HEK293 (cell line): ENCODE data around the gene ACSL4.

ENCODE experiments used
- CTCF ChIA-PET: fragments of 350-600 bp; formaldehyde crosslinking; extraction: SDS; loops from one replicate; lab custom pipeline; 2021; ENCODE audit warnings: antibody characterized with exemption; lab: Yijun Ruan, JAX
- POLR2A ChIA-PET: fragments of 300-600 bp; formaldehyde crosslinking; extraction: SDS; loops from one replicate; lab custom pipeline; 2020; ENCODE audit warnings: antibody characterized with exemption, inconsistent platforms; lab: Yijun Ruan, JAX
- H3K27ac ChIP-seq: fragments of 200-500 bp; sonication (Bioruptor generic); 2 replicates; pipeline ENCODE4 v1.5.1; 2014; ENCODE audit warnings: low read depth, low read length, control low read depth, inconsistent platforms; ENCODE audit errors: extremely low read depth
- H3K36me3 ChIP-seq, 2 experiments: fragments of 200-500 bp in 1 of 2; sonication (Bioruptor generic) in 1 of 2; 1 replicate in 1 of 2; 2 replicates in 1 of 2; pipeline ENCODE4 v1.5.1; 2014 to 2017; ENCODE audit warnings: inconsistent platforms in 2 of 2, low read length in 2 of 2; ENCODE audit not compliant: control insufficient read depth in 2 of 2, insufficient read depth in 1 of 2
- H3K4me1 ChIP-seq: fragments of 200-500 bp; sonication (Bioruptor generic); 2 replicates; pipeline ENCODE4 v1.5.1; 2014; ENCODE audit warnings: mild to moderate bottlenecking, low read length, inconsistent platforms; ENCODE audit not compliant: control insufficient read depth, insufficient read depth
- H3K4me3 ChIP-seq: 2 replicates; pipeline ENCODE4 v1.5.1; 2011; ENCODE audit warnings: low read depth, mild to moderate bottlenecking, control low read depth, low read length, moderate library complexity
- H3K9me3 ChIP-seq: fragments of 200-500 bp; sonication (Bioruptor generic); 2 replicates; pipeline ENCODE4 v1.5.1; 2014; ENCODE audit warnings: low read depth, low read length, inconsistent platforms; ENCODE audit not compliant: control insufficient read depth, insufficient read depth
- GLIS2 ChIP-seq: fragments of 450-650 bp; formaldehyde crosslinking; IDR thresholded peaks from 2 replicates; pipeline ENCODE4 v1.5.1; 2016; ENCODE audit warnings: missing biosample characterization, missing genetic modification characterization
- REPIN1 ChIP-seq: fragments of 450-650 bp; formaldehyde crosslinking; IDR thresholded peaks from 2 replicates; pipeline ENCODE4 v1.5.1; 2017; ENCODE audit warnings: missing biosample characterization, missing genetic modification characterization, low read depth
- YY2 ChIP-seq: fragments of 450-650 bp; formaldehyde crosslinking; IDR thresholded peaks from 2 replicates; pipeline ENCODE4 v1.5.1; 2016; ENCODE audit warnings: missing biosample characterization, missing genetic modification characterization
- ZNF175 ChIP-seq: fragments of 450-650 bp; formaldehyde crosslinking; IDR thresholded peaks from 2 replicates; pipeline ENCODE4 v1.5.1; 2016; ENCODE audit warnings: missing biosample characterization, missing genetic modification characterization
- ZNF211 ChIP-seq: fragments of 450-650 bp; formaldehyde crosslinking; IDR thresholded peaks from 2 replicates; pipeline ENCODE4 v1.5.1; 2016; ENCODE audit warnings: low read depth, missing biosample characterization, missing genetic modification characterization
- ZNF221 ChIP-seq: fragments of 450-650 bp; formaldehyde crosslinking; IDR thresholded peaks from 2 replicates; pipeline ENCODE4 v1.5.1; 2017; ENCODE audit warnings: missing biosample characterization, missing genetic modification characterization, borderline replicate concordance
- ZNF501 ChIP-seq: fragments of 450-650 bp; formaldehyde crosslinking; IDR thresholded peaks from 2 replicates; pipeline ENCODE4 v1.5.1; 2016; ENCODE audit warnings: missing biosample characterization, missing genetic modification characterization
- ZNF544 ChIP-seq: fragments of 450-650 bp; formaldehyde crosslinking; IDR thresholded peaks from 2 replicates; pipeline ENCODE4 v1.5.0; 2017; ENCODE audit warnings: missing biosample characterization, missing genetic modification characterization
- ZNF621 ChIP-seq: fragments of 450-650 bp; formaldehyde crosslinking; IDR thresholded peaks from 2 replicates; pipeline ENCODE4 v1.5.1; 2017; ENCODE audit warnings: missing biosample characterization, missing genetic modification characterization
- ZNF670 ChIP-seq: fragments of 450-650 bp; formaldehyde crosslinking; IDR thresholded peaks from 2 replicates; pipeline ENCODE4 v1.5.1; 2016; ENCODE audit warnings: missing biosample characterization, missing genetic modification characterization, low read depth
- ZNF677 ChIP-seq: fragments of 450-650 bp; IDR thresholded peaks from 2 replicates; pipeline ENCODE4 v1.5.0; 2018; ENCODE audit warnings: missing biosample characterization, mild to moderate bottlenecking, missing genetic modification characterization, moderate library complexity
- TF ChIP-seq, protein P1 (sequence below): fragments of 450-650 bp; formaldehyde crosslinking; IDR thresholded peaks from 2 replicates; pipeline ENCODE4 v1.5.1; 2016; ENCODE audit warnings: missing biosample characterization, missing genetic modification characterization, borderline replicate concordance
- TF ChIP-seq, protein P2 (sequence below): fragments of 450-650 bp; formaldehyde crosslinking; IDR thresholded peaks from 2 replicates; pipeline ENCODE4 v1.5.1; 2016; ENCODE audit warnings: missing biosample characterization, missing genetic modification characterization, borderline replicate concordance
- TF ChIP-seq, protein P3 (sequence below): fragments of 450-650 bp; formaldehyde crosslinking; IDR thresholded peaks from 2 replicates; pipeline ENCODE4 v1.5.1; 2016; ENCODE audit warnings: missing biosample characterization, missing genetic modification characterization

The ACSL4 gene

DNA sequence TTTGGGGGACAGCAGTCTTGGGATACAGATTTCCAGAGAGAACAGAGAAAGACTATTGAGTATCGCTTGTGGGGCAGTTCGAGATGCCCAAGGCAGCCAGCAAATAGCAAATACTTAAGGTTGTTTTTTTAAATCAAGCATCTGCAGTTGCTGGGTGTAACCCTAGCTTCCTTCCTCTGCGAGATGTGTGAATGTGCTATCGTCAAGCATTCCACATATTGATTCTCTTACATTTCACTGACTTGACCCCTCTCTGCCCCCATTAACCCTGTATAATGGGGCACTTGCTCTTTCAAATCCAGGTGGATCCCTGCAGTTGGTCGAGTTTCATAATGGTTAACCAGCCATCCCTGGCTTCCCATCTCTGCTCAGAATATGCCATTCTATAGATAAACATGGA, 131.6 kb downstream of the ACSL4 start (continued):
- TF ChIP-seq, protein P1, sequence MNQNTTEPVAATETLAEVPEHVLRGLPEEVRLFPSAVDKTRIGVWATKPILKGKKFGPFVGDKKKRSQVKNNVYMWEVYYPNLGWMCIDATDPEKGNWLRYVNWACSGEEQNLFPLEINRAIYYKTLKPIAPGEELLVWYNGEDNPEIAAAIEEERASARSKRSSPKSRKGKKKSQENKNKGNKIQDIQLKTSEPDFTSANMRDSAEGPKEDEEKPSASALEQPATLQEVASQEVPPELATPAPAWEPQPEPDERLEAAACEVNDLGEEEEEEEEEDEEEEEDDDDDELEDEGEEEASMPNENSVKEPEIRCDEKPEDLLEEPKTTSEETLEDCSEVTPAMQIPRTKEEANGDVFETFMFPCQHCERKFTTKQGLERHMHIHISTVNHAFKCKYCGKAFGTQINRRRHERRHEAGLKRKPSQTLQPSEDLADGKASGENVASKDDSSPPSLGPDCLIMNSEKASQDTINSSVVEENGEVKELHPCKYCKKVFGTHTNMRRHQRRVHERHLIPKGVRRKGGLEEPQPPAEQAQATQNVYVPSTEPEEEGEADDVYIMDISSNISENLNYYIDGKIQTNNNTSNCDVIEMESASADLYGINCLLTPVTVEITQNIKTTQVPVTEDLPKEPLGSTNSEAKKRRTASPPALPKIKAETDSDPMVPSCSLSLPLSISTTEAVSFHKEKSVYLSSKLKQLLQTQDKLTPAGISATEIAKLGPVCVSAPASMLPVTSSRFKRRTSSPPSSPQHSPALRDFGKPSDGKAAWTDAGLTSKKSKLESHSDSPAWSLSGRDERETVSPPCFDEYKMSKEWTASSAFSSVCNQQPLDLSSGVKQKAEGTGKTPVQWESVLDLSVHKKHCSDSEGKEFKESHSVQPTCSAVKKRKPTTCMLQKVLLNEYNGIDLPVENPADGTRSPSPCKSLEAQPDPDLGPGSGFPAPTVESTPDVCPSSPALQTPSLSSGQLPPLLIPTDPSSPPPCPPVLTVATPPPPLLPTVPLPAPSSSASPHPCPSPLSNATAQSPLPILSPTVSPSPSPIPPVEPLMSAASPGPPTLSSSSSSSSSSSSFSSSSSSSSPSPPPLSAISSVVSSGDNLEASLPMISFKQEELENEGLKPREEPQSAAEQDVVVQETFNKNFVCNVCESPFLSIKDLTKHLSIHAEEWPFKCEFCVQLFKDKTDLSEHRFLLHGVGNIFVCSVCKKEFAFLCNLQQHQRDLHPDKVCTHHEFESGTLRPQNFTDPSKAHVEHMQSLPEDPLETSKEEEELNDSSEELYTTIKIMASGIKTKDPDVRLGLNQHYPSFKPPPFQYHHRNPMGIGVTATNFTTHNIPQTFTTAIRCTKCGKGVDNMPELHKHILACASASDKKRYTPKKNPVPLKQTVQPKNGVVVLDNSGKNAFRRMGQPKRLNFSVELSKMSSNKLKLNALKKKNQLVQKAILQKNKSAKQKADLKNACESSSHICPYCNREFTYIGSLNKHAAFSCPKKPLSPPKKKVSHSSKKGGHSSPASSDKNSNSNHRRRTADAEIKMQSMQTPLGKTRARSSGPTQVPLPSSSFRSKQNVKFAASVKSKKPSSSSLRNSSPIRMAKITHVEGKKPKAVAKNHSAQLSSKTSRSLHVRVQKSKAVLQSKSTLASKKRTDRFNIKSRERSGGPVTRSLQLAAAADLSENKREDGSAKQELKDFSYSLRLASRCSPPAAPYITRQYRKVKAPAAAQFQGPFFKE (tag by site-specific recombination), result no peak
- TF ChIP-seq, protein P2, sequence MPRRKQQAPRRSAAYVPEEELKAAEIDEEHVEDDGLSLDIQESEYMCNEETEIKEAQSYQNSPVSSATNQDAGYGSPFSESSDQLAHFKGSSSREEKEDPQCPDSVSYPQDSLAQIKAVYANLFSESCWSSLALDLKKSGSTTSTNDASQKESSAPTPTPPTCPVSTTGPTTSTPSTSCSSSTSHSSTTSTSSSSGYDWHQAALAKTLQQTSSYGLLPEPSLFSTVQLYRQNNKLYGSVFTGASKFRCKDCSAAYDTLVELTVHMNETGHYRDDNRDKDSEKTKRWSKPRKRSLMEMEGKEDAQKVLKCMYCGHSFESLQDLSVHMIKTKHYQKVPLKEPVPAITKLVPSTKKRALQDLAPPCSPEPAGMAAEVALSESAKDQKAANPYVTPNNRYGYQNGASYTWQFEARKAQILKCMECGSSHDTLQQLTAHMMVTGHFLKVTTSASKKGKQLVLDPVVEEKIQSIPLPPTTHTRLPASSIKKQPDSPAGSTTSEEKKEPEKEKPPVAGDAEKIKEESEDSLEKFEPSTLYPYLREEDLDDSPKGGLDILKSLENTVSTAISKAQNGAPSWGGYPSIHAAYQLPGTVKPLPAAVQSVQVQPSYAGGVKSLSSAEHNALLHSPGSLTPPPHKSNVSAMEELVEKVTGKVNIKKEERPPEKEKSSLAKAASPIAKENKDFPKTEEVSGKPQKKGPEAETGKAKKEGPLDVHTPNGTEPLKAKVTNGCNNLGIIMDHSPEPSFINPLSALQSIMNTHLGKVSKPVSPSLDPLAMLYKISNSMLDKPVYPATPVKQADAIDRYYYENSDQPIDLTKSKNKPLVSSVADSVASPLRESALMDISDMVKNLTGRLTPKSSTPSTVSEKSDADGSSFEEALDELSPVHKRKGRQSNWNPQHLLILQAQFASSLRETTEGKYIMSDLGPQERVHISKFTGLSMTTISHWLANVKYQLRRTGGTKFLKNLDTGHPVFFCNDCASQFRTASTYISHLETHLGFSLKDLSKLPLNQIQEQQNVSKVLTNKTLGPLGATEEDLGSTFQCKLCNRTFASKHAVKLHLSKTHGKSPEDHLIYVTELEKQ (tag by site-specific recombination), result no peak

- Histone ChIP-seq H3K36me3 (no peaks in the 10 kb centered on the region), H3K4me3 (no peak overlapping the region), H3K9me3 (no peaks in the 10 kb centered on the region), H3K27ac (no peak overlapping the region)
- CTCF ChIA-PET, result interaction anchor here (1.2 to 2.0 kb wide), 2 partner anchors 8 to 114 kb away, joined by 3 to 6 read pairs; no protein-coding TSS in a partner anchor
- TF ChIP-seq ZNF175, result no peak
- TF ChIP-seq, protein P2 (tag by site-specific recombination), result no peak
- TF ChIP-seq ZNF501 (tag by site-specific recombination), result no peak
- TF ChIP-seq YY2 (tag by site-specific recombination), result no peak
- TF ChIP-seq ZNF544 (tag by site-specific recombination), result no peak
- no peak for TF ChIP-seq GLIS2 (tag by site-specific recombination)
- TF ChIP-seq ZNF677 (tag by site-specific recombination), result no peak
- TF ChIP-seq, protein P3, sequence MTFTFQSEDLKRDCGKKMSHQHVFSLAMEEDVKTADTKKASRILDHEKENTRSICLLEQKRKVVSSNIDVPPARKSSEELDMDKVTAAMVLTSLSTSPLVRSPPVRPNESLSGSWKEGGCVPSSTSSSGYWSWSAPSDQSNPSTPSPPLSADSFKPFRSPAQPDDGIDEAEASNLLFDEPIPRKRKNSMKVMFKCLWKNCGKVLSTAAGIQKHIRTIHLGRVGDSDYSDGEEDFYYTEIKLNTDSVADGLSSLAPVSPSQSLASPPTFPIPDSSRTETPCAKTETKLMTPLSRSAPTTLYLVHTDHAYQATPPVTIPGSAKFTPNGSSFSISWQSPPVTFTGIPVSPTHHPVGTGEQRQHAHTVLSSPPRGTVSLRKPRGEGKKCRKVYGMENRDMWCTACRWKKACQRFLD (tag by site-specific recombination), result no peak
- no peak for TF ChIP-seq ZNF221
- no peak for TF ChIP-seq ZNF621
- TF ChIP-seq ZNF670 (tag by site-specific recombination), result no peak
- no peak for TF ChIP-seq ZNF211 (tag by site-specific recombination)
- TF ChIP-seq REPIN1, result no peak
- TF ChIP-seq, all 188 proteins: peak for 0
- no peaks in the 10 kb centered on the region for H3K4me1 ChIP-seq
- POLR2A ChIA-PET, result no interaction called here
Observed at GRCh38 chrX:109600237-109600651, 132.8 kb downstream of the ACSL4 start.
